T-helper 2 cell treated with Interferon-gamma antibody and Interleukin-4, amounts not matched to agents 100 ng/mL and 5 ng/mL, for 36 hours (primary cell): Measurements from ENCODE around the gene KCNG1. TPM values are rescaled to one million over a fixed set of nuclear protein-coding genes. Genes with fewer than 3 reads are reported as not detected.

Source experiments
- intact Hi-C: fragments of 100-400 bp; cut with micrococcal nuclease; formaldehyde crosslinking; loops from one replicate; pipeline ENCODE4 v1.15.1; 2023
- total RNA-seq: library from RNA; stranded (reverse); gene quantifications from 2 replicates; pipeline ENCODE4 v1.2.3, GENCODE V29; 2022

Gene KCNG1
- total RNA-seq, 1 donor from 2014 or later, result not detected

- intact Hi-C loops, result no loop called here
Observed at GRCh38 chr20:51013577-51014330, 9.2 kb downstream of the KCNG1 start.

DNA sequence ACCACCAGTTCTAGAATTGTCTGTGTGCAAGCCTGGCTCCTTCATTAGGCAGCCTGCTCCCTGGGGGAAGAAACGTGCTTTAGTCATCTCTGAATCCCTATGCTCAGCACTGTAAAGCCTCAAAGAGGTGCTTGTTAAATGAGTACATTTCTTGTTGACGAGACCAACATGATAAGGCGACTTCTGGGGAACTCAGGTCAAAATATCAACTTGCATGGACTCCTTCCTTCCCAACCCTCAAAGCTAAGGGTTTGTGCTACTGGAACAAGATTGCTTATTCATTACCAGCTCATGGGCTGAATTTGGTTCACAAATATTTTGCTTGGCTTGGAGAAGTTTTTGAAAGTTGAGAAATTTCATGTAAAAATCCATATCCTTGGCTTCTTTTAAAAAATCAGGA is 10.6 kb downstream of the KCNG1 start:
- intact Hi-C loops, result no loop called here

- intact Hi-C loops, result no loop called here
Observed at GRCh38 chr20:51011479-51011878, 11.4 kb downstream of the KCNG1 start.

DNA sequence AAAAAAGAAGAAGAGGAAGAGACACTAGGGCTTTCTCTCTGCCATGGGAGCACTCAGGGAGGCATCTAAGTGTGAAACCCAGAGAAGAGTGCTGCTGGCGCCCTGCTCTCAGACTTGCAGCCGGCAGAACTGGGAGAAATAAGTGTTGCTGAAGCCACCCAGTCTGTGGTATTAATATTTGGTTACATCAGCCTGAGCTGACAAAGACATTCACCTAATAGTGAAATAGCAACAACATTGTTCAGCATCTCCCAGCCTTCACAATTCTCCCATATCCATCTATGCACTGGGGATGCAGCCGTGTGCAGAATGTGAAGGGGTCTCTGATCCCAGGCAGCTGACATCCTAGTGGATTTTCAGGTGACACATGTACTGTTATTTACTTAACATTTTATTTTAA is 12.0 kb downstream of the KCNG1 start:
- intact Hi-C loops, result no loop called here

DNA sequence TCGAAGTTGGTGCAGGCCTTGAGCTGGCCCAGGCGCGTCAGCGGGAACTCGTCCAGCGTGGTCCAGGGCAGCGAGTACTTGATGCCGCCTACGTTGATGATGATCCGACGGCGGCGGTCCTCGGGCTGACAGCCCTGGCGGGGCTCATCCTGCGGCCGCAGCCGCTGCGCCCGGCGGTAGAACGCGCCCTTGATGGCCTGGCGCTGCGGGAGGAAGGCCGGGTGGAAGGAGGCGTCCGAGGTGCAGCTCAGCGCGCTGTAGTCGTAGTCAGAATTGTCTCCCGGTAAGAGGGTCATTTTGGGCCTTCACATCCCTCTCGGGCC is 12.9 kb downstream of the KCNG1 start:
- intact Hi-C loops, result no loop called here

GRCh38 chr20:51009303-51010042 is 13.4 kb downstream of the KCNG1 start:
- intact Hi-C loops, result no loop called here

GRCh38 chr20:51008718-51009117 is 14.2 kb downstream of the KCNG1 start:
- intact Hi-C loops, result no loop called here

GRCh38 chr20:51005214-51005613 is 17.7 kb downstream of the KCNG1 start:
- intact Hi-C loops, result no loop called here

DNA sequence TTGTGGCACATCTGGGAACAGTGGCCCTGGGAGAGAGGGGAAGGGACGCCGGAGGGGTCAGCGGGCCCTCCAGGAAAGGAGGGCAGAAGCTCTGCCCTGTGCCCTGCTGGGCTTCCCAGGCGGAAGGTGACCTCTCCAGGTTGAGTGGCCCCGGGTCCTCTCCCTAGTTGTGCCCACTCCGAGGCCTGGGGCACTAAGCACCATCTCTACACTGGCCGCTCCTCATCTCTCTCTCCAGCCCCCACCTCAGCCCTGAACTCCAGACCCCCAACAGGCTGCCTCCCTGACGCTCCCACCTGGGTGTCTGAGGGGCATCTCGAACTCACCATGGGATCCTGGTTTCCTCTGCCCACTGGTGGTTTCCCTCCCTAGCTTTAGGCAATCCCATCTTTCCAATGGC is 18.1 kb downstream of the KCNG1 start:
- intact Hi-C loops, result no loop called here

- intact Hi-C loops, result no loop called here
Observed at GRCh38 chr20:51004305-51004727, 18.6 kb downstream of the KCNG1 start.

GRCh38 chr20:51003753-51004152 is 19.2 kb downstream of the KCNG1 start:
- intact Hi-C loops, result no loop called here

DNA sequence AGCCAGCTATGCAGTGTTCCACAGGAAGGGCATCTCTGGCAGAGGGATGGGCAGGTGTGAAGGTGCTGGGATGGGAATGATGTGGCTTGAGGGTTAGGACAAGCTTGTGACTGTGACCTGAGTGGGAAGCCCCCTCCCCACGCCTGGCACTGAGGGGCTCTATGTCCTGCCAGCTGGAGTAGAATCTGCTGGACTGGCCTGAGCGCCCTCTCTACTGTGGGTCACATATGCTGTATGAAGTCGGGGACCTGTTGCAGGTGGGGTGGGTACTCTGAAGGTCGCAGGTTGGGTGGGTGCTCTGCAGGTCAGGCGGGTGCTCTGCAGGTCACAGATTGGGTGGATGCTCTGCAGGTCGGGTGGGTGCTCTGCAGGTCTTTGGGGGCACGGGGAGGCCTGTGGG is 20.3 kb downstream of the KCNG1 start:
- intact Hi-C loops, result no loop called here

- intact Hi-C loops, result no loop called here
Observed at GRCh38 chr20:51001430-51002265, 21.3 kb downstream of the KCNG1 start.

GRCh38 chr20:50999355-50999754 is 23.6 kb downstream of the KCNG1 start:
- intact Hi-C loops, result no loop called here

DNA sequence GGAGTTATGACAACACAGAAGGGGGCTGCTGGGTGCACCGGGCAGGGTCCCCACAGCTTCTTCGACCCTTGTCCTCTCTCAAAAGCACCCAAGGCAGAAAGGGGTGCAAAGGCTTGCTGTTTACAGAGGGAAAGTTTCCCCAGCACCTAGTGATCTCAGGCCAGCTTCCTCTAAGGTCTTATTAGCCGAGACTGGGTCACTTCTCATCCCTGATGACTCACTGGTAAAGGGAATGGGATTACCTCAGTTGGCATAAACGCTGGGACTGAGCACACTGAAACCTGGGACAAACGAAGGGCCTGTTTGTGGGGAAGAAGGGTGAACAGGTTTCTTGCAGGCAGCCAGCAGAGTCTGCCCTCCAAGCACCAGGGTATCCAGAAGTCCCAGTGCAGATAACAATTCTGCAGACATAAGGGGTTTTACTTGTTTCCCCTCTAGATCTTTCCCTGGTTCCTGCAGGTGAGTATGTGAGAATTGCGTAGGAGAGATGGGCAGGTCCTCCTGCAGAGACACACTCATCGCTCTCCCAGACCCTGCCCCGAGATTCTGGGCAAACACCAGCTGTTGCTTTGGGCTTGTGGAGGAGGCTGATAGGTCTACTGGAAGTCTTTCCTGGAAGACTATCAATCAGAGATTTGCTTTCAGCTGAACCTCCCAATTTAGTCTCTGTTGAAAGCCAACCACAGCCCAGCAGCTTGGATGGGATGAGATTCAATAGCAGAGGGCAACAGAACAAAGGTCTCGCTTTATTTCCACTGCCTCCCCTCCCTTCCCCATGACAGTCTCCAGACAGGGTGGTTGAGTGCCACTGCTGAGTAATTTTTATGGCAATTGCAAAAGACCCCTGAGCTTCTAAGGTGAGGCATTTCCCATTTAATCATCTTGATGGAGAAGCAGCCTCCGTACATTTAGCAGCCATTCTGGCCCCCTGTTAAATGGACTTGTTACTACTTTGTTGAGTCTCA is 25.7 kb downstream of the KCNG1 start:
- intact Hi-C loops, result no loop called here

DNA sequence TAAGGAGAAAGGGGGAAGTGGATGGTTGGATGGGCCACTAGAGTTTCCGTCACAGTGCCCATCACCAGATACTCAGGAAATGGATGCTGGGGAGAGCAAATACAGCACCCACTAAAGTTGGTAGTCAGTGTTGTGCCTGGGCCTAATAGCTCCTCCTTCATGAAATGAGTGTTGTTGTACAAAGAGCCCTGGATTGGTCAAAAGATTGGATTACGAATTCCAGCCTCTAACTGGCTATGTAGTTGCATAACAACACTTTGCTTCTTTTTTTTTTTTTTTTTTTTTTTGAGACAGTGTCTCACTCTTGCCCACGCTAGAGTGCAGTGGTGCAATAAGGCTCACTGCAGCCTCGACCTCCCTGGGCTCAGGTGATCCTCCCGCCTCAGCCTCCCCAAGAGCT is 27.4 kb downstream of the KCNG1 start:
- intact Hi-C loops, result no loop called here

GRCh38 chr20:50993876-50994275 is 29.0 kb downstream of the KCNG1 start:
- intact Hi-C loops, result no loop called here

GRCh38 chr20:50992733-50993457 is 30.0 kb downstream of the KCNG1 start:
- intact Hi-C loops, result no loop called here

GRCh38 chr20:50992336-50992732 is 30.6 kb downstream of the KCNG1 start:
- intact Hi-C loops, result no loop called here

DNA sequence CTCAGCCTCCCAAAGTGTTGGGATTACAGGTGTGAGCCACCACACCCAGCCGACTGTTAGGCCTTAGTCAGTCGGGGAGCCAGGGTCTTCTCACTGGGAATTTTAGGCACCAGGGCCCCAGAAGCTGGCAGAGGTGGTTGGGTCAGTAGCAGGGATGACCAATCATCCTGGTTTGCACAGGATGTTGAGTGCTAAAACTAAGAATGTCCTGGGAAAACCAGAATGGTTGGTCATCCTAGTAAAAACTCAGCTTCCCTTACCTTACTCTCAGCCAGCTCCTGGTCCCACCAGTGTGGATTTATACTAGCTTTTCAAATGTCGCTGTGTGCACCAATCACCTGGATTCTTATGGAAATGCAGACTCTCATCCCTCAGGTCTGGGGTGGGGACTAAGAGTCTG is 31.8 kb downstream of the KCNG1 start:
- intact Hi-C loops, result no loop called here
